DMS153 treated with DMSO at 0.1 percent for 48 hours (cell line): ENCODE data around the gene GAB1.
"Not testable (repeated sequence)": the region's sequence is repeated elsewhere in the genome, so short reads cannot be mapped to it uniquely, and the experiment has no call there.

ENCODE experiments used
- DNase-seq: peaks from one replicate; lab custom pipeline; 2025; ENCODE audit not compliant: unreplicated experiment; lab: John Stamatoyannopoulos, UW

The GAB1 gene

DNA sequence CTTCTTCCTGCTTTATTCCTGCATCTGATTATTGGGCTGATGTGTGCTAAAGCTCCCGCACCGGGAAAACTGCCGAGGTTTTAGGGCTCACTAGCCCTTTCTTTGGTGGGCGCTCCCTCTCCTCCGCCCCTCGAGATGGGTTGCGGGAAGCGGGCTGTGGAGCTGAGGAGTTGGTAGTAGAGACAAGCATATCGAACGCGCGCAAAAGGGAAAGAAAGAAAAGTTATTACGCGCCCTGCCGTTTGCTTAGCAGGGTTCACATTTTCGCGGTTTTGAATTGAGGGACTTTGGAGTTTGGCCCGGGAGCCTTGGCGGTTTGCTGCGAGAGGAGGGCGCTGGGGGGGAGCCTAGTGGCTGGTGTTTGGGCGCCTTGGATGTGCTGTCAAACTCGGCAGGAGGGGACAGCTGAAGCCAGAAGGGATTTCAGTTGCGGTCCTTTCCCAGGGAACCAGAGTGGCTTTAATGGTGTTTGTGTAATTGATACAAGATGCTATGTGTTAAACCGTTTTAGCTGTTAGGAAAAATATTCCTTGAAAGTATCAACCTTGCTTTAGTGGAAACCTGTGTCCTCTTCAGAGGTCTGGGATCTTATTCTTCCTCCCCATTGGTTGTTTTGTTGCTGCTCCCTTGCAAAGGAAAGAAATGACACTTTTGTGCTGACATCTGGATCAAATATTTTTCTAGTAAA, 1.1 kb downstream of the GAB1 start:
- DNase-seq, result no peak

DNA sequence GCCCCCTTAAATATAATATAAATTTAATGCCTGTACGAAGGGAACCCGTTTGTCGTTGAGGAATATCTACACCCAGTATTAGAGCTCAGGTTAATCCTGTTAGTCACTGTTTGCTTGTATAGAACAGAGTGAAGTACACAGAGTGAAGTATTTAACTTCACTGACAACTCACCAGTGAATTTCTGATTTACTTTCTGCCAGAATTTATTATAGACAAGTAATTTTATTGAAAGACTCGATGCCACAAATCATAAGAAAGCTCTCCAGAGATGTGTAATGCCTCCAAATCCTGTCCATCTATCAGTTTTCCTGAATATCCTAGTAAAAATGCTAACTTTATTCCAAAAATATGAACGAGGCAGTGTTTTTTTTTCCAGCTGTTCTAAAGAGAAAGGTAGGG, 1.6 kb downstream of the GAB1 start:
- no peak for DNase-seq

GRCh38 chr4:143339497-143339896, 2.8 kb downstream of the GAB1 start:
- no peak for DNase-seq

DNA sequence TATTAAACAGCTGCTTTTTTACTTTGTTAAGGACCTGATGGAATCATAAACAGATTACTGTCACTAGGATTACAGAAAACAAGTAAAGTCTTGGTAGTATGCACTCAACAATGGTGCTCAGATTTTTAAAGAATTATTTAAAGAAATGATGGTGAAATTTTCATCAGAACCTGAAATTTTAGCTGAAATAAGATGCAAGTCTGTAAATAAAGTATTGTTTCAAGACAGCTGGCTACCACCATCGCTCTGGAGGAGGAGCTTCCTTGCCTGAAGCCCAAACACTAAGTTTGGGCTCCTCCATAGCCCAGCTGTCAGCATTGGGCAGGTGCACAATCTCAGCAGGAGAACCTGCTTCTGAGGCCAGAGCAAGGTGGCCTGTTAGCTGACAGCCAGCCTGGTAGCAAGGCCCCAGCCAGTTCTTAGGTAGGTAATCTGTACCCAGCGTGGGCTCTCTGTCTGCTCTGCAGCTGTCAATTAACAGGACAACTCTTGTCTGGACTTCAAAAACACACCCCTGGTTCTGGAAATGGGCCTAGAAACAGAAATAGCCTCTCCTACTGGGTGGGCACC, 4.6 kb downstream of the GAB1 start:
- no peak for DNase-seq

DNA sequence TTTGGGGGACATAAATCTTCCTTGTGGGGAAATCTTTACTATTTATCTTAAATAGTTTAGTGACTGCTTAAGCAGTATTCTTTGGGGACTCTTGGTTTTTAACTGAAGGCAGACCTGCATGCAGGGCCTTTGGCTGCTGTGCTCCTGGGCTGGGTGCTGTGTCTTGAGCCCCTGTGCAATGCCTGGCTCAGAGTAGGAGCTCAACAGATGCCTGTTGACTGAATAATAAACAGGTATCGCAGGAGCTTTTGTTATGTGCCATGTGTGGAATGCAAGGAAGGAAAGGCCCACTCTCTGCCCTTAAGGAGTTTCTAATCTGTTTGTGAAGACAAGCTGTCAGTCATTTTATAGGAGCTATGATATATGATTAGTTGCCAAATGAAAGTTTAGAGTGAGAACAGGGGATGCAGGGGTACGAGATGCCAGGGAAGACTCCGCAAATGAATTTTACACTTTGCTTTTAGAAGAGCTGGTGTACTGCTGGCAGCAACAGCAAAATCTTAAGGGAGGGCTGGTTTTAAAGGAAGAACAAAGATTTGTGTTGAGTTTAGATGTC, 6.7 kb downstream of the GAB1 start:
- no peak for DNase-seq

GRCh38 chr4:143344041-143344440, 7.4 kb downstream of the GAB1 start:
- no peak for DNase-seq

DNA sequence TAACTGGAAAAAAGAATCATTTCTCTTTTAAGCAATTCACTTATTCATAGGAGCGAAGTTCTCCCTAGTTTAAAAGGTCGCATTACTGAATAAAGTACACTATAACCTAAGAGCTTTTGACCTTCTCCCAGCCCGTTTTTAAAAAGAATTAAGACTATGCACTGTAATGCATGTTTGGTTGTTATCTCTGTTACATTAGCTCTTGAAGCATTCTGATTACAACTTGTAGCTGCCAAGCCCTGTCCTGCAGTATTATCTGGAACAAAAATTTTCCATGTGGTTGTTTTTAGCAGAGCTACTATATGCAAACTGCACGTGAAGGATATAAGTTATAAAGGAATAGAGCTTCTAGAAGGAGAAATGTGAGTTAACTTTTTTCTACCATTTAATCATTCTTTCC, 8.1 kb downstream of the GAB1 start:
- no peak for DNase-seq

DNA sequence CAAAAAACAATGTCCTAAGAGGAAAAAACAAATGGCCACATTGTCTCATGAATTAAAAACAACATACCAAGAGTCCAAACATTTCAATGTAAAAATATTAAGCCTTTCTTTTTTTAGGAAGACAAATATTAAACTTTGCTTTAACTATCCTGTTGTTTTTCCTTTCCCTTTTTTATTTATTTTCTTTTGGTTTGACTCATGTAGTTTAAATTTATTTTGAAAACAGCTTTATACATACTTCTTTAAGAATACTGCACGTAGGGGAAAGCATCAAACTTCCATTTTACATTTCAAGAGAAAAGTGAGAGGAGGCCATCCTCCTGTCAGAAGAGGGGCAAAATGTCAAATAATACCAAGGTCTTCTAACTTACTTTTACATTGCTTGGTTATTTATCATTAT, 8.7 kb downstream of the GAB1 start:
- DNase-seq, result no peak

DNA sequence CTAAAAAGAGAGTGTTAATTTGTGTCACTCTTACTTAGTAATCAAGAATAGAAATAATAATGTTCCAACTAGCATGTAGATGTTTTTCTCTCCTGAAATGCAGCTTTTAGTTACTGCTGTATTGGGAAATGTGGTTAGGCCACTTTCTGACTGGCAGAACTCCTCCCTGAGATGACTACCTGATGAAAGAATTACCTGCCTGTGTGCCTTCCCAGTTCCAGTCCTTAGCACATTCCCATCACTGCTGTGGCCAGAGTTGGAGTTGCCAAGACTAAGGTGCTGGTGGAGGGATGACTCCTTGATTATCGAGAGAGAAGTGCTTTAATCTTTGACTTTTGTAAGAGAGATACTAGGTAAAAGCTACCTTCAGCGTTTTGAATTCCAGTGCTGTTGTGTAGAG, 9.5 kb downstream of the GAB1 start:
- DNase-seq, result no peak

- no peak for DNase-seq
These were observed 10.9 kb downstream of the GAB1 start for GRCh38 chr4:143347484-143348111.

GRCh38 chr4:143348233-143349077, 11.8 kb downstream of the GAB1 start:
- no peak for DNase-seq

DNA sequence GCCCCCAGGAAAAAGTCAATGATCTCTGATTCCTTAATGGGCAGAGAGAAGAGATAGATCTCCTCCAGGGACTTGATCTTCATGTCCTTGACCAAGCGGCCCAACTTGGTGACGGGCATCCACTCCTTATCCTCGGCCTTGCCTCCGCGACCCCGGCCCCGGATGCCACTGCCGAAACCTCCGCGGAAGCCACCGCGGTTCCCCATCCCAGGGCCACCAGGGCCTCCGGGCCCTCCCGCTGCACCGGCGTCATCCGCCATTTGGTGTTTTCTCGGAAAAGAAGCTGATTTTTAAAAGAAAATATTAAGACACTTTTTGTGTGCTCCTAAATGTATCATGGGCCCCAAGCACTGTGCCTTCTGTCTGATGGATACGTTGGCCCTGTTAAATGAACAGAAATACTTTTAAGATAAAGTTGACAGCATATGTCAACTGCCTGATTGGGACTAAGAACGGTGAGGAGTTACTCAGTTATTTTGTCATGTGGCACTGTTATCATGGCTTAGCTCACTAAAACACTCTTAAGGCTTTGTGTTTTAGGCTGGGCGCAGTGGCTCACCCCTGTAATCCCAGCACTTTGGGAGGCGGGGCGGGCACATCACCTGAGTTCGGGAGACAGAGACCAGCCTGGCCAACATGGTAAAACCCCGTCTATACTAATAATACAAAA, 13.3 kb downstream of the GAB1 start:
- not testable (repeated sequence) for DNase-seq

DNA sequence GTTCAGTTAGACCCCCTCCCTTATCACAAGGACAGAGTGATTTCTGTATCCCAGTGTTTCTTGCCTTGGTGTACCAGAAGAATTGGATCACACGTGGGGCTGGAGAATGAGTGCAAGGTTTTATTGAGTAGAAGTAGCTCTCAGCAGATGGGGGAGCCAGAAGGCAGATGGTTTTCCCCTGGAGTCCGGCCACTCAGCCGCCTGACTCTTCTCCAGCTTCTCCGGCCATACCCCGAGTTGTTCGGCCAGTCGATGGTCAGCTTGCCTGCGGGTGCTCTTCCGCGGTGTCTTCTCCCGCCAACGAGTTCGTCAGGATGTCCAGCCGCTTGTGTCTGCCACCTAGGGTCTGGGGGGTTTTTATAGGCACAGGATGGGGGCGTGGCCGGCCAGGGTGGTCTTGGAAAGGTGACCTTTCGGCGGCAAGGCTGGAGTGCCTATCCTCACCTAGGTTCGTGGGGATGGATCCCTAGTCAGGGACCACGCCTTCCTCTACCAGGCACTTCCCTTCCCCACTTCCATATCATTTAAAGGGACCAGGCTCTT, 14.5 kb downstream of the GAB1 start:
- DNase-seq, result no peak

DNA sequence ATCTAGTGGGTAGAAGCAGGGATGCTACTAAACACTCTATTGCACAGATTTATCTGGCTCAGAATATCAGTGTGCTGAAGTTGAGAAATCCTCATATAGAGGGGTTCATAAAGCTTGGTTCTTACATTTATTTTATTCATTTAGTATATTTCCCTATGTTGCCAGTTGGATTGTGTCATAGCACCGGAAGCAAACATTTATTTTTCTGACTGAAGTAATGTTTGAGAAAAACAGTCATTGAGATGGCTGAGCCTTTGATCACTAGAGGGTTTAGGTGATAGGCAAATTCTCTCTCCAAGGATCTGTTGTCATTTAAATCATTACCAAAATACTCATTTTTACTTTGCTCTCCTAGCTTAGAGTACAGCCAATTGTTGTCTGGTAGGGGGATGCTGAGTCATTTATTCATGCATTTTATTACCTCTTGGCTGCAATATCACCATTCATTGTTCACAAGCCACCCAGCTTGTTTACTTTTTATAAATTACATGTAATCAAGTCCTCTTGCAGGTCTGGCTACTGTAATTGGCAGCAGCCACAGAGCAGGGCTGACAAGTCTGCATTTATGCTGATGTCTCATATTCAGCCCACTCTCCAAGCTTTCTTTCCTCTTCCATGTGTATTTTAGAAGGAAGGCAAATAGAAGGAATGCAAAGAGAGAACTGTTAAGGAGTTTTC, 15.2 kb downstream of the GAB1 start:
- DNase-seq, result peak; percentile 70

GRCh38 chr4:143352720-143353119, 16.0 kb downstream of the GAB1 start:
- no peak for DNase-seq

- DNase-seq, result no peak
These were observed 17.1 kb downstream of the GAB1 start for GRCh38 chr4:143353797-143354196.

GRCh38 chr4:143354990-143355389, 18.3 kb downstream of the GAB1 start:
- no peak for DNase-seq

DNA sequence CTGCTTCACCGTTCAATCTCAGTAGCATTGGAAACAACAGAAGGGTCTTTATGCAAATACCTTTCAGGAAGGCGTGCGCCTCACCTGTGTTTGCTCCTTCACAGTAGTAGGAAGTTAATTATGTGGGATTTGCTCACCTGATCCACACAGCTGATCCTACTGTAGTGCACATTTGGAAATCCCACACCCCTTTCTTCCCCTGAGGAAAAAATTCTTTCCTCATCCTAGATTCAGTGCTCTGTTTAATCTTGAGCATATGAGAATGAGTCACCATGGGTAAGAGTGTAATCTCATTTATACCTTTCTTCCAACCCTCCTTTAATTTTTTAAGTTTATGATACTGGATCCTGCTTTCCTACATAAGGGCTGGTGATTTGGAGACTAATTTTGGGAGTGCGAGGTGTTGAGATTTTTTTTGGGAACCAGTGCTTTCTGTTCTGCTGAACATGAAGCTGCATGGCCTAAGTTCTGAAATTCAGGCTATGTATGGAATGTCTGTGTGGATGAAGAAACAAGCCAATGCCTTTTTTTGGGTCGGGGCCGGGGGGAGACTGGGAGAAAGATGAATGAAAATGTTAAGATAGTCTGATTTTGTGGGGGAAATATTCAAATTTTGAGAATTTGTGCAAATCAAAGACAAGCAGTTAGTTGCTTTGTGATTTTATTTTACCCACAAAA, 19.0 kb downstream of the GAB1 start:
- DNase-seq, result no peak

DNA sequence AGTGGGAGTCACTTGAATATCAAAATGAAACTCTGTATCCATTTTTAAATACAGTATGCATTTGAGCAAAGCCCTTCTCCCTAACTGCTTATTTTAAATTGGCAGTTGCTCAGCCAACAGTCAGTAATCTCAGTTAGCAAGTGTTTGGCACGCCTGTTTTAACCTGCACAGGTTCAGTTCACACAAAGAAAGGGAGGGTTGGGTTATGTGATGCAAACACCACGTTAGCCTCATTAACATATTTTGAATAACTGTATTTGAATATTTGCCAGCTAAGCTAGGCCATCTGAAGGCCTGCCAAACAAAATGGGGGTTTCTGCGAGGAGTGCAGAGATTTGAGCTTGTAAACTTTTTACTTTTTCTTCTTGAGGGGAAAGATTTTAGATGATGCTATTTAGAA, 19.8 kb downstream of the GAB1 start:
- DNase-seq, result no peak
